GM12878 (cell line): ENCODE data around the gene CSNK1A1. TPM values are rescaled to one million over a fixed set of nuclear protein-coding genes. Genes with fewer than 3 reads are reported as not detected.

ENCODE experiments used
- ATAC-seq: fragments of 200-7000 bp; cut with Tn5 transposase; 3 replicates; pipeline ENCODE4 v1.9.1; 2020; ENCODE audit warnings: mild to moderate bottlenecking, moderate library complexity
- BruUV-seq: library from RNA; stranded (reverse); fragments of 400-500 nt; replicated peaks from 2 replicates; lab custom pipeline; 2021; lab: Mats Ljungman, UMichigan
- CTCF ChIA-PET: fragments of 300-600 bp; sonication (Branson Sonifier 250); formaldehyde crosslinking; extraction: SDS; loops from one replicate; lab custom pipeline; 2021; ENCODE audit warnings: inconsistent platforms; lab: Yijun Ruan, JAX
- POLR2A ChIA-PET: fragments of 350-600 bp; formaldehyde crosslinking; extraction: SDS; loops from one replicate; lab custom pipeline; 2021; ENCODE audit warnings: inconsistent platforms; lab: Charles Lee
- RAD21 ChIA-PET: fragments of 300-600 bp; sonication (Branson Sonifier 250); formaldehyde crosslinking; loops from one replicate; lab custom pipeline; 2023; ENCODE audit warnings: antibody characterized with exemption; ENCODE audit not compliant: unreplicated experiment; lab: Charles Lee
- SMC1A ChIA-PET: fragments of 300-600 bp; sonication (Branson Sonifier 250); formaldehyde crosslinking; loops from one replicate; lab custom pipeline; 2023; ENCODE audit not compliant: unreplicated experiment, uncharacterized antibody; lab: Charles Lee
- DNase-seq: peaks from one replicate; pipeline ENCODE4 v3.0.0-alpha.2; 2011; ENCODE audit warnings: low read depth, low spot score
- FAIRE-seq: peaks from 3 replicates; lab custom pipeline; 2011; peaks lifted over from hg19 to GRCh38; lab: Jason Lieb, UNC
- H2AFZ ChIP-seq: 2 replicates; pipeline ENCODE4 v1.6.0; 2011; ENCODE audit warnings: low read depth, low read length, control low read depth; ENCODE audit not compliant: control insufficient read depth
- H3K27ac ChIP-seq: 2 replicates; pipeline ENCODE4 v1.5.1; 2011; ENCODE audit warnings: control low read depth; ENCODE audit not compliant: control insufficient read depth, insufficient read depth
- H3K27me3 ChIP-seq, 2 experiments: replicated peaks in 1 of 2; 2 replicates each; pipeline versions ENCODE4 v1.6.0 to v1.6.1; 2011; ENCODE audit warnings: low read length in 1 of 2; ENCODE audit not compliant: control insufficient read depth in 2 of 2, insufficient read depth in 2 of 2
- H3K36me3 ChIP-seq, 2 experiments: 2 replicates each; pipeline ENCODE4 v1.5.1; 2011; ENCODE audit warnings: low read length in 1 of 2; ENCODE audit not compliant: control insufficient read depth in 2 of 2, insufficient read depth in 2 of 2
- H3K4me1 ChIP-seq: 2 replicates; pipeline ENCODE4 v1.6.1; 2011; ENCODE audit warnings: mild to moderate bottlenecking, low read length, moderate library complexity, mixed read lengths; ENCODE audit not compliant: control insufficient read depth, insufficient read depth
- H3K4me2 ChIP-seq: 2 replicates; pipeline ENCODE4 v1.6.0; 2011; ENCODE audit warnings: control low read depth; ENCODE audit not compliant: control insufficient read depth, insufficient read depth
- H3K4me3 ChIP-seq: fragments of 200-600 bp; sonication (generic); 2 replicates; pipeline ENCODE4 v1.5.1; 2016
- H3K79me2 ChIP-seq: 2 replicates; pipeline ENCODE4 v1.6.0; 2011; ENCODE audit warnings: low read length; ENCODE audit not compliant: control insufficient read depth, insufficient read depth
- H3K9ac ChIP-seq: 2 replicates; pipeline ENCODE4 v1.8.0; 2011; ENCODE audit warnings: low read length, control low read depth, mixed read lengths; ENCODE audit not compliant: control insufficient read depth, insufficient read depth
- H3K9me3 ChIP-seq: replicated peaks from 3 replicates; pipeline ENCODE4 v1.5.1; 2011; ENCODE audit warnings: mild to moderate bottlenecking, low read length; ENCODE audit not compliant: control insufficient read depth, insufficient read depth
- H4K20me1 ChIP-seq: 2 replicates; pipeline ENCODE4 v1.6.0; 2011; ENCODE audit not compliant: control insufficient read depth, insufficient read depth
- BRCA1 ChIP-seq: IDR thresholded peaks from 2 replicates; pipeline ENCODE4 v1.6.1; 2011; ENCODE audit warnings: low read depth, low read length, improper control_type of control experiment
- CBX3 ChIP-seq: fragments of 200-600 bp; sonication (generic); IDR thresholded peaks from 2 replicates; pipeline ENCODE4 v1.6.1; 2016; ENCODE audit warnings: low read depth, borderline replicate concordance
- CTCF ChIP-seq, 3 experiments: IDR thresholded peaks in 2 of 3; conservative IDR thresholded peaks in 1 of 3; 2 replicates each; pipeline ENCODE4 v1.5.1; 2011; ENCODE audit warnings: low read depth in 3 of 3, low read length in 3 of 3, mild to moderate bottlenecking in 3 of 3, control low read depth in 2 of 3, moderate library complexity in 2 of 3, inconsistent platforms in 1 of 3, mixed read lengths in 1 of 3; ENCODE audit not compliant: control insufficient read depth in 2 of 3, insufficient read depth in 1 of 3; ENCODE audit errors: extremely low read depth in 1 of 3
- PBX3 ChIP-seq: IDR thresholded peaks from 2 replicates; pipeline ENCODE4 v1.6.1; 2011; ENCODE audit warnings: mild to moderate bottlenecking, low read depth, low read length, moderate library complexity; ENCODE audit not compliant: insufficient replicate concordance
- RCOR1 ChIP-seq: conservative IDR thresholded peaks from 2 replicates; pipeline ENCODE4 v1.6.1; 2012; ENCODE audit warnings: low read depth, low read length, improper control_type of control experiment
- SIX5 ChIP-seq: IDR thresholded peaks from 2 replicates; pipeline ENCODE4 v1.6.1; 2011; ENCODE audit warnings: mild to moderate bottlenecking, low read depth, low read length, moderate library complexity; ENCODE audit not compliant: severe bottlenecking
- WGBS: methylation state at CpG from one replicate; pipeline ENCODE4 v1.1.6; 2016; ENCODE audit warnings: low lambda C conversion rate; ENCODE audit not compliant: insufficient replicate concordance, insufficient coverage; ENCODE audit errors: missing lambda C conversion rate; 5-methylcytosine and 5-hydroxymethylcytosine counted together
- in situ Hi-C: fragments of 300-500 bp; cut with MboI; formaldehyde crosslinking; loops from 9 replicates; pipeline ENCODE4 v1.14.3; 2018; ENCODE audit warnings: mixed read lengths
- intact Hi-C: fragments of 100-400 bp; cut with micrococcal nuclease; formaldehyde crosslinking; loops from one replicate; pipeline ENCODE4 v1.14.2; 2022; ENCODE audit not compliant: unreplicated experiment
- polyA plus RNA-seq, 11 experiments: library from polyadenylated mRNA; depleted of rRNA in 4 of 11; unstranded in 6 of 11; stranded (reverse) in 5 of 11; fragments of >200 nt; fragmentation: Nextera tagmentation in 4 of 11; fragmentation: Illumina TruSeq in 1 of 11; extraction: Ambion mirVana in 4 of 11; extraction: Trizol in 1 of 11; gene quantifications; 1 replicate in 1 of 11; 2 replicates in 10 of 11; pipeline versions ENCODE4 v1.2.1 to v1.2.3, GENCODE V29; 2011 to 2016; ENCODE audit warnings: inconsistent platforms in 2 of 11, missing spikeins in 2 of 11, low read depth in 1 of 11
- total RNA-seq, 4 experiments: library from RNA; depleted of rRNA in 3 of 4; stranded (reverse); fragments of >200 nt in 3 of 4; fragmentation: Illumina TruSeq in 1 of 4; extraction: Trizol in 1 of 4; gene quantifications; 2 replicates each; pipeline versions ENCODE4 v1.2.1 to v1.2.3, GENCODE V29; 2013 to 2021

Gene CSNK1A1
- total and polyA plus RNA-seq, 10 of the 15 experiments (the other 5 are each of a cell fraction or from before 2014, with no cell fraction given): 53.3 to 155 (median 133) TPM

GRCh38 chr5:149532413-149532812 lies 18.8 kb downstream of the CSNK1A1 start (continued):
- TF ChIP-seq BRCA1 (no peak), RCOR1 (no peak)

GRCh38 chr5:149529463-149529862 lies 21.8 kb downstream of the CSNK1A1 start:
- Histone ChIP-seq H3K9ac (no peak overlapping the region), H3K9me3 (no peaks in the 10 kb centered on the region), H3K79me2 (peaks cover 94% of the 10 kb centered on the region), H3K4me1 (no peaks in the 10 kb centered on the region; the same call in 1 of the 2 replicates), H3K27ac (no peak overlapping the region), H3K4me3 (no peak overlapping the region), H3K27me3 (no peaks in the 10 kb centered on the region), H3K36me3 (peaks cover 1 to 26% of the 10 kb centered on the region in 2 experiments; a peak in 3 of 4 replicates), H4K20me1 (peaks cover 11% of the 10 kb centered on the region), H3K4me2 (no peak overlapping the region), H2AFZ (no peak overlapping the region)
- in situ Hi-C loops (no loop called here), intact Hi-C loops (no loop called here)
- FAIRE-seq (no peak), DNase-seq (no peak), ATAC-seq (no peak)
- CTCF ChIA-PET: interaction anchor here (1.0 to 3.9 kb wide), 3 partner anchors 15 to 89 kb away, joined by 3 to 14 read pairs (median 6); no protein-coding TSS in a partner anchor
- SMC1A ChIA-PET: interaction anchor here (0.8 kb wide), 1 partner anchor 12 kb away, joined by 3 read pairs; no protein-coding TSS in a partner anchor
- no TSS peak for BruUV-seq
- POLR2A ChIA-PET: interaction anchor here (0.6 kb wide), 1 partner anchor 97 kb away, joined by 3 read pairs; no protein-coding TSS in a partner anchor
- RAD21 ChIA-PET: no interaction called here
- TF ChIP-seq CBX3: no peak

GRCh38 chr5:149528281-149529060 lies 22.8 kb downstream of the CSNK1A1 start:
- Histone ChIP-seq H3K4me1 (no peaks in the 10 kb centered on the region; the same call in 1 of the 2 replicates), H3K4me3 (no peak overlapping the region; the same call in 1 of the 2 replicates), H2AFZ (no peak overlapping the region), H3K27ac (no peak overlapping the region), H3K4me2 (no peak overlapping the region), H3K9me3 (no peaks in the 10 kb centered on the region), H3K36me3 (peaks cover 1 to 26% of the 10 kb centered on the region in 2 experiments; a peak in 3 of 4 replicates), H4K20me1 (peaks cover 11% of the 10 kb centered on the region), H3K27me3 (no peaks in the 10 kb centered on the region), H3K9ac (no peak overlapping the region), H3K79me2 (peaks cover 95% of the 10 kb centered on the region)
- RAD21 ChIA-PET: interaction anchor here (0.6 kb wide), 1 partner anchor 31 kb away, joined by 3 read pairs; no protein-coding TSS in a partner anchor
- intact Hi-C loops: no loop called here
- in situ Hi-C loops: no loop called here
- ATAC-seq: no peak; the same call in 2 of the 3 replicates
- no peak for DNase-seq
- POLR2A ChIA-PET: interaction anchor here (0.6 to 1.9 kb wide), 2 partner anchors 15 to 178 kb away, joined by 3 to 7 read pairs; no protein-coding TSS in a partner anchor
- BruUV-seq: no TSS peak
- SMC1A ChIA-PET: interaction anchor here (0.6 to 1.9 kb wide), 6 partner anchors 10 to 138 kb away, joined by 3 to 8 read pairs (median 4); no protein-coding TSS in a partner anchor
- WGBS: 54% methylated on average over 4 of the region's 4 CpGs
- CTCF ChIA-PET: interaction anchor here (0.6 to 3.9 kb wide), 9 partner anchors 10 to 324 kb away, joined by 3 to 14 read pairs (median 3); no protein-coding TSS in a partner anchor
- no peak for FAIRE-seq
- no peak for TF ChIP-seq CTCF (IDR thresholded peaks at IDR 0.05 in 2 of 3, conservative IDR thresholded peaks at IDR 0.05 in 1 of 3; ENCODE audit: control insufficient read depth in 2 of 3, extremely low read depth in 1 of 3, insufficient read depth in 1 of 3, low read depth in 3 of 3, low read length in 3 of 3)
- TF ChIP-seq PBX3: no peak
- TF ChIP-seq SIX5: no peak
